ENCODE measurements around the gene HMGCL. TPM values are rescaled to one million over a fixed set of nuclear protein-coding genes. Genes with fewer than 3 reads are reported as not detected.
"Not testable (repeated sequence)": the region's sequence is repeated elsewhere in the genome, so short reads cannot be mapped to it uniquely, and the experiment has no call there.

The HMGCL gene
- total RNA-seq, 1 donor from 2014 or later: 46.6 TPM

DNA sequence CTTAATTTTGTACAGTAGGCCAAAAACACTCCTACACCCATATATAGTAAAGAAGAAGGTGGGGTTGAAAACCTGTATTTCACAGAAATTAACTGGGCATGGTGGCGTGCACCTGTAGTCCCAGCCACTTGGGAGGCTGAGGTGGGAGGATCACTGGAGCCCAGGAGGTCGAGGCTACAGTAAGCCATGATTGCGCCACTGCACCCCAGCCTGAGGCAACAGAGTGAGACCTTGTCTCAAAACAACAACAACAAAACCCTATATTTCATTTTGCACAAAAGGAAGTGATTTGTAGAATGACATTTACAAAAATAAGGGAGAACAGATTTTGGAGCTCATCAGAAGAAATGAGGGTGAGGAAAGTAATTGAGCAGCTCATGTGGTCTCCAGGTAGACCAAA lies 36.5 kb downstream of the HMGCL start:
- H3K36me3 ChIP-seq (ENCODE audit: control insufficient read depth, insufficient read depth, low read length): peaks cover 22% of the 10 kb centered on the region
- DNase-seq (ENCODE audit: low read depth): no peak
- H3K27me3 ChIP-seq (ENCODE audit: control insufficient read depth, insufficient read depth, low read length): no peaks in the 10 kb centered on the region
- no peak overlapping the region for H3K4me3 ChIP-seq (ENCODE audit: low read depth, low read length)
- FAIRE-seq: no peak
- no peak for TF ChIP-seq CTCF (IDR thresholded peaks at IDR 0.05; ENCODE audit: insufficient read depth, low read length, severe bottlenecking)

- no peak for FAIRE-seq
- DNase-seq (ENCODE audit: low read depth): no peak
- TF ChIP-seq CTCF (IDR thresholded peaks at IDR 0.05; ENCODE audit: insufficient read depth, low read length, severe bottlenecking): no peak
- Histone ChIP-seq H3K36me3 (ENCODE audit: control insufficient read depth, insufficient read depth, low read length) (peaks cover 15% of the 10 kb centered on the region), H3K27me3 (ENCODE audit: control insufficient read depth, insufficient read depth, low read length) (no peaks in the 10 kb centered on the region), H3K4me3 (ENCODE audit: low read depth, low read length) (no peak overlapping the region)
Measured at GRCh38 chr1:23787701-23788100, 37.5 kb downstream of the HMGCL start.

GRCh38 chr1:23784846-23785245 lies 40.4 kb downstream of the HMGCL start:
- TF ChIP-seq CTCF (IDR thresholded peaks at IDR 0.05; ENCODE audit: insufficient read depth, low read length, severe bottlenecking): no peak
- no peak for FAIRE-seq

DNA sequence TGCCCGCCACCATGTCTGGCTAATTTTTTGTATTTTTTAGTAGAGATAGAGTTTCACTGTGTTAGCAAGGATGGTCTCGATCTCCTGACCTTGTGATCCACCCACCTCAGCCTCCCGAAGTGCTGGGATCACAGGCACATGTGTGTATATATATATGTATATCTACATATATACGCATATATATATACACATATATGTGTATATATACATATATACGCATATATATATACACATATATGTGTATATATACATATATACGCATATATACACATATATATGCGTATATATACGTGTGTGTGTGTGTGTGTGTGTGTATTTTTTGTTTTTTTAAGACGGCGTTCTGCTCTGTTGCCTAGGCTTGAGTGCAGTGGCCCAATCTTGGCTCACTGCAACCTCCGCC lies 42.1 kb downstream of the HMGCL start:
- not testable (repeated sequence) for H3K4me3 ChIP-seq (ENCODE audit: low read depth, low read length); FAIRE-seq; DNase-seq (ENCODE audit: low read depth); H3K27me3 ChIP-seq (ENCODE audit: control insufficient read depth, insufficient read depth, low read length)
- peaks cover 15% of the 10 kb centered on the region for H3K36me3 ChIP-seq (ENCODE audit: control insufficient read depth, insufficient read depth, low read length)

More at GRCh38 chr1:23784846-23785245, 40.4 kb downstream of the HMGCL start:
- Histone ChIP-seq H3K4me3 (ENCODE audit: low read depth, low read length) (no peak overlapping the region), H3K27me3 (ENCODE audit: control insufficient read depth, insufficient read depth, low read length) (no peaks in the 10 kb centered on the region), H3K36me3 (ENCODE audit: control insufficient read depth, insufficient read depth, low read length) (peaks cover 15% of the 10 kb centered on the region)
- DNase-seq (ENCODE audit: low read depth): no peak

- H3K36me3 ChIP-seq (ENCODE audit: control insufficient read depth, insufficient read depth, low read length): peaks cover 2% of the 10 kb centered on the region
- no peak overlapping the region for H3K4me3 ChIP-seq (ENCODE audit: low read depth, low read length)
- FAIRE-seq: no peak
- TF ChIP-seq CTCF (IDR thresholded peaks at IDR 0.05; ENCODE audit: insufficient read depth, low read length, severe bottlenecking): no peak
- no peaks in the 10 kb centered on the region for H3K27me3 ChIP-seq (ENCODE audit: control insufficient read depth, insufficient read depth, low read length)
- peak; percentile 68 for DNase-seq (ENCODE audit: low read depth)
Measured at GRCh38 chr1:23779826-23780371, 45.3 kb downstream of the HMGCL start.

DNA sequence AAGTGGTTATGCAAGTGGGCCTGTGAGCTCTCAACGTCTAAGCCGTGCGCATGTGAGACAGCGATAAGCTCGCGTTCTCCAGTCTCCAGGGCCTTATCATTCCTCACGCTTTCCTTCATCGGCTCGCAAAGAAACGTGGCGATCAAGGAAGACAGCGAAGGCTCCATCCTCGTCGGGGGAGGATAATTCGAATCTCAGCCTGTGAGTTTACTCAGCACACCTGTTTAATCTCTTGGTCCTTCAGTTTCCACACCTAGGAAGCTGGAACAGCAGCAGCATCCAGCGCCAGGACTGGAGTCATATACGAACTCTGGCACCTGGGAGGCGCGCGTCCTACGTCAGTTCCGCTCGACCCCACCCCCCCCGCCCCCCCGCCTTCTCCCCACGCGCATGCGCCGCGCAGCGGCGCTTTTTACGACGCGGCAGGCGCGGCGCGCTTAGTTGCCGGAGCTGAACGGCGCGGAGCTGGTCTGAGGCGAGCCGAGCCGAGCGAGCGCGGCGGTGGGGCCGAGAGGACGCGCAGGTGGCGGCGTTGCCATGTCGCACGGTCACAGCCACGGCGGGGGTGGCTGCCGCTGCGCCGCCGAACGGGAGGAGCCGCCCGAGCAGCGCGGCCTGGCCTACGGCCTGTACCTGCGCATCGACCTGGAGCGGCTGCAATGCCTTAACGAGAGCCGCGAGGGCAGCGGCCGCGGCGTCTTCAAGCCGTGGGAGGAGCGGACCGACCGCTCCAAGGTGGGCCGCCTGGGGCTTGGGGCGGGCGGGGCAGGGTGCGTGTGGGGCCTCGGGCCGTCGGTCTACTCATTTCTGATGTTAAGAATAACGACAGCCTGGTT lies 47.0 kb downstream of the HMGCL start, which contains the start of gene PITHD1:
Gene PITHD1 (plus strand): TSS at position 440 of the 836 bp plus-strand sequence. CDS start 98 bp downstream, at position 538.
- no peak for TF ChIP-seq CTCF (IDR thresholded peaks at IDR 0.05; ENCODE audit: insufficient read depth, low read length, severe bottlenecking)
- peaks cover 1% of the 10 kb centered on the region for H3K36me3 ChIP-seq (ENCODE audit: control insufficient read depth, insufficient read depth, low read length)
- peak within 1 kb of the TSS; percentile 82 for H3K4me3 ChIP-seq (ENCODE audit: low read depth, low read length)
- FAIRE-seq (no peak), DNase-seq (ENCODE audit: low read depth) (peak; percentile 73)
- no peaks in the 10 kb centered on the region for H3K27me3 ChIP-seq (ENCODE audit: control insufficient read depth, insufficient read depth, low read length)
